B cell (primary cell): ENCODE measurements around the gene GLP2R. TPM values are rescaled to one million over a fixed set of nuclear protein-coding genes. Genes with fewer than 3 reads are reported as not detected.

Experiments
- ATAC-seq: fragments of 200-7000 bp; cut with Tn5 transposase; one replicate; pipeline ENCODE4 v1.10.0; 2021; ENCODE audit warnings: low read depth, mild to moderate bottlenecking, moderate number of reproducible peaks, moderate library complexity
- CTCF ChIA-PET: fragments of 350-600 bp; sonication (Branson Sonifier 250); formaldehyde crosslinking; loops from one replicate; lab custom pipeline; 2021; ENCODE audit warnings: antibody characterized with exemption, inconsistent platforms; lab: Charles Lee
- POLR2A ChIA-PET: fragments of 350-600 bp; sonication (Branson Sonifier 250); formaldehyde crosslinking; loops from one replicate; lab custom pipeline; 2021; ENCODE audit warnings: antibody characterized with exemption; lab: Charles Lee
- DNase-seq: peaks from one replicate; pipeline ENCODE4 v3.0.0; 2013
- H2AFZ ChIP-seq: 2 replicates; pipeline ENCODE4 v1.6.1; 2012; ENCODE audit warnings: mild to moderate bottlenecking, low read depth, low read length; ENCODE audit not compliant: insufficient read depth, poor library complexity, severe bottlenecking
- H3K27ac ChIP-seq, 2 donors: 1 replicate in 1 of 2; 2 replicates in 1 of 2; pipeline ENCODE4 v1.5.1; 2012 to 2013; ENCODE audit warnings: low read length in 2 of 2, mild to moderate bottlenecking in 2 of 2, moderate library complexity in 1 of 2
- H3K27me3 ChIP-seq, 4 experiments: fragments of 200-600 bp in 1 of 4; sonication (generic) in 1 of 4; replicated peaks in 1 of 4; 1 replicate in 2 of 4; 2 replicates in 2 of 4; pipeline versions ENCODE4 v1.6.1 to v1.7.0; 2013 to 2016; ENCODE audit warnings: low read length in 3 of 4, mild to moderate bottlenecking in 2 of 4, mixed read lengths in 1 of 4, moderate library complexity in 1 of 4; ENCODE audit not compliant: insufficient read depth in 4 of 4, control insufficient read depth in 3 of 4; ENCODE audit errors: control extremely low read depth in 1 of 4
- H3K36me3 ChIP-seq, 2 experiments: replicated peaks in 1 of 2; 1 replicate in 1 of 2; 2 replicates in 1 of 2; pipeline versions ENCODE4 v1.6.1 to v1.7.1; 2013; ENCODE audit warnings: low read length in 1 of 2; ENCODE audit not compliant: insufficient read depth in 2 of 2, control insufficient read depth in 1 of 2; ENCODE audit errors: control extremely low read depth in 1 of 2, extremely low read depth in 1 of 2
- H3K4me1 ChIP-seq, 2 donors: fragments of 200-600 bp in 1 of 2; sonication (generic) in 1 of 2; 1 replicate in 1 of 2; 2 replicates in 1 of 2; pipeline versions ENCODE4 v1.5.1 to v1.6.1; 2013 to 2017; ENCODE audit warnings: low read length in 2 of 2; ENCODE audit not compliant: control insufficient read depth in 2 of 2, insufficient read depth in 2 of 2
- H3K4me2 ChIP-seq: replicated peaks from 2 replicates; pipeline ENCODE3; 2012; ENCODE audit warnings: mild to moderate bottlenecking, low read depth, low read length; ENCODE audit not compliant: poor library complexity, severe bottlenecking
- H3K4me3 ChIP-seq, 5 experiments: fragments of 200-600 bp in 1 of 5; sonication (generic) in 1 of 5; 1 replicate in 3 of 5; 2 replicates in 2 of 5; pipeline versions ENCODE4 v1.5.1 to v1.7.0; 2011 to 2016; ENCODE audit warnings: low read length in 4 of 5, mild to moderate bottlenecking in 4 of 5, low read depth in 2 of 5, control low read depth in 1 of 5, moderate library complexity in 1 of 5; ENCODE audit not compliant: insufficient read depth in 1 of 5; ENCODE audit errors: control extremely low read depth in 1 of 5, extremely low read depth in 1 of 5
- H3K79me2 ChIP-seq: fragments of 200-600 bp; sonication (generic); one replicate; pipeline ENCODE4 v1.6.0; 2016; ENCODE audit warnings: low read length; ENCODE audit not compliant: control insufficient read depth, insufficient read depth
- H3K9ac ChIP-seq: fragments of 200-600 bp; sonication (generic); 2 replicates; pipeline ENCODE4 v1.6.1; 2017; ENCODE audit warnings: mild to moderate bottlenecking, low read length, moderate library complexity
- H3K9me3 ChIP-seq, 3 donors: one replicate each; pipeline versions ENCODE4 v1.6.1 to v1.7.1; 2013; ENCODE audit warnings: low read length in 2 of 3; ENCODE audit not compliant: control insufficient read depth in 2 of 3, insufficient read depth in 1 of 3; ENCODE audit errors: control extremely low read depth in 1 of 3
- H4K20me1 ChIP-seq: 2 replicates; pipeline ENCODE4 v1.6.0; 2012; ENCODE audit warnings: mild to moderate bottlenecking, low read length; ENCODE audit not compliant: insufficient read depth, control insufficient read depth, poor library complexity, severe bottlenecking
- H3K27ac Mint-ChIP-seq: one replicate; pipeline ENCODE4 v1.8.0; 2021; ENCODE audit warnings: mixed read lengths
- H3K27me3 Mint-ChIP-seq: one replicate; pipeline ENCODE4 v1.8.0; 2021; ENCODE audit warnings: mixed read lengths
- H3K4me1 Mint-ChIP-seq: one replicate; pipeline ENCODE4 v1.8.0; 2021; ENCODE audit warnings: mixed read lengths
- H3K4me3 Mint-ChIP-seq: one replicate; pipeline ENCODE4 v1.8.0; 2021; ENCODE audit warnings: mixed read lengths
- H3K9me3 Mint-ChIP-seq: one replicate; pipeline ENCODE4 v1.8.0; 2022; ENCODE audit warnings: mixed read lengths; ENCODE audit not compliant: insufficient read depth
- EZH2 ChIP-seq: IDR thresholded peaks from 2 replicates; pipeline ENCODE4 v1.6.1; 2012; ENCODE audit warnings: borderline replicate concordance, low read depth, mild to moderate bottlenecking, moderate library complexity, low read length; ENCODE audit not compliant: insufficient read depth, poor library complexity, severe bottlenecking
- WGBS: methylation state at CpG from one replicate; pipeline ENCODE4 v1.1.5; 2013; ENCODE audit warnings: missing lambda C conversion rate; ENCODE audit not compliant: insufficient coverage; 5-methylcytosine and 5-hydroxymethylcytosine counted together
- intact Hi-C: fragments of 100-400 bp; cut with micrococcal nuclease; formaldehyde crosslinking; loops from one replicate; pipeline ENCODE4 v1.10.0; 2022
- polyA plus RNA-seq: library from polyadenylated mRNA; depleted of rRNA; stranded (reverse); fragments of >200 nt; gene quantifications from 2 replicates; pipeline ENCODE4 v1.2.3, GENCODE V29; 2012
- total RNA-seq, 2 donors: library from RNA; stranded (reverse); fragments of 120-200 nt in 1 of 2; gene quantifications; 1 replicate in 1 of 2; 2 replicates in 1 of 2; pipeline versions ENCODE4 v1.2.3 to v1.2.4, GENCODE V29; 2013 to 2022
- TF ChIP-seq, protein P1 (sequence below): fragments of 200-600 bp; IDR thresholded peaks from one replicate; pipeline ENCODE4 v1.8.0; 2022; ENCODE audit warnings: antibody characterized with exemption, mild to moderate bottlenecking

GLP2R gene
- total and polyA plus RNA-seq, 2 donors (not counting 1 experiment from before 2014, with no cell fraction given): not detected

DNA sequence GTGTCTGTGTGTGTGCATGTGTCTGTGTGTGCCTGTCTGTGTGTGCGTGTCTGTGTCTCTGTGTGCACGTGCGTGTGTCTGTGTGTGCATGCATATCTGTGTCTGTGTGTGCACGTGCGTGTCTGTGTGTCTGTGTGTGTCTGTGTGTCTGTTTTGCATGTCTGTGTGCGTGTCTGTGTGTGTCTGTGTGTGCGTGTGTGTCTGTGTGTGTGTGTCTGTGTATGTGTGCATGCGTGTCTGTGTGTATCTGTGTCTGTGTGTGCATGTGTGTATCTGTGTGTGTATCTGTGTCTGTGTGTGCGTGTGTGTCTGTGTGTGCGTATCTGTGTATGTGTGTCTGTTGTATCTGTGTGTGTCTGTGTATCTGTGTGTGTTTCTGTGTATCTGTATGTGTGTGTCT lies 9.3 kb upstream of the GLP2R start:
- ATAC-seq (no peak), DNase-seq (no peak)
- Histone ChIP-seq H3K79me2 (no peaks in the 10 kb centered on the region), H3K27me3 (no peaks in the 10 kb centered on the region), H3K9me3 (peaks cover 0 to 8% (median 0%) of the 10 kb centered on the region in 3 donors), H3K36me3 (no peaks in the 10 kb centered on the region), H4K20me1 (no peaks in the 10 kb centered on the region), H3K4me2 (no peak overlapping the region), H3K27ac (no peak overlapping the region), H2AFZ (no peak overlapping the region), H3K4me3 (no peak overlapping the region), H3K9ac (no peak overlapping the region), H3K4me1 (no peaks in the 10 kb centered on the region)
- H3K27me3 Mint-ChIP-seq: peaks cover 6% of the 10 kb centered on the region
- ChIA-PET CTCF (no interaction called here), POLR2A (no interaction called here)
- H3K4me1 Mint-ChIP-seq: no peaks in the 10 kb centered on the region
- no peak for TF ChIP-seq EZH2
- TF ChIP-seq, protein P1, sequence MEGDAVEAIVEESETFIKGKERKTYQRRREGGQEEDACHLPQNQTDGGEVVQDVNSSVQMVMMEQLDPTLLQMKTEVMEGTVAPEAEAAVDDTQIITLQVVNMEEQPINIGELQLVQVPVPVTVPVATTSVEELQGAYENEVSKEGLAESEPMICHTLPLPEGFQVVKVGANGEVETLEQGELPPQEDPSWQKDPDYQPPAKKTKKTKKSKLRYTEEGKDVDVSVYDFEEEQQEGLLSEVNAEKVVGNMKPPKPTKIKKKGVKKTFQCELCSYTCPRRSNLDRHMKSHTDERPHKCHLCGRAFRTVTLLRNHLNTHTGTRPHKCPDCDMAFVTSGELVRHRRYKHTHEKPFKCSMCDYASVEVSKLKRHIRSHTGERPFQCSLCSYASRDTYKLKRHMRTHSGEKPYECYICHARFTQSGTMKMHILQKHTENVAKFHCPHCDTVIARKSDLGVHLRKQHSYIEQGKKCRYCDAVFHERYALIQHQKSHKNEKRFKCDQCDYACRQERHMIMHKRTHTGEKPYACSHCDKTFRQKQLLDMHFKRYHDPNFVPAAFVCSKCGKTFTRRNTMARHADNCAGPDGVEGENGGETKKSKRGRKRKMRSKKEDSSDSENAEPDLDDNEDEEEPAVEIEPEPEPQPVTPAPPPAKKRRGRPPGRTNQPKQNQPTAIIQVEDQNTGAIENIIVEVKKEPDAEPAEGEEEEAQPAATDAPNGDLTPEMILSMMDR: no peak
- H3K4me3 Mint-ChIP-seq: no peak overlapping the region
- intact Hi-C loops: no loop called here
- peaks cover 6% of the 10 kb centered on the region for H3K9me3 Mint-ChIP-seq
- H3K27ac Mint-ChIP-seq: no peak overlapping the region
- 50% methylated on average over 9 of the region's 10 CpGs for WGBS

DNA sequence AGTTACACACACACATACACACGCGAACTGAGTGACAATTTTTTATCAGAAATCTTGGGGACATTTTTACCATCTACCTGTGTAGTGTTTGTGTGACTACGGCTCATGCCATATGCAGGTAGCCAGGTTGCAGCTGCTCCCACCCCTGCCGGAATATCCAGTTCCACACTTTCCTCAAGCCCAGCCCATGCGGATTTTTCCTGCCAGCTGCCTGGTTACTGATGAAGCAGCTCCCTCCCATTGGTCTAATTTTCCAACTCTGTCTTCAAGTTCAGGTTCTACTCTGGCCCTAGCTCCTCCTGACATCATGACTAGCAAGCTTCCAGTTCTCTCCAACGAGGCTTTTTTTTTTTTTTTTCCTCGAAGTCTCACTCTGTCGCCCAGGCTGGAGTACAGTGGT lies 8.6 kb upstream of the GLP2R start:
- TF ChIP-seq, protein P1: no peak
- TF ChIP-seq EZH2: no peak
- H3K4me3 ChIP-seq: no peak overlapping the region
- Mint-ChIP-seq H3K27ac (no peak overlapping the region), H3K9me3 (peaks cover 6% of the 10 kb centered on the region), H3K4me3 (no peak overlapping the region), H3K4me1 (no peaks in the 10 kb centered on the region), H3K27me3 (peaks cover 7% of the 10 kb centered on the region)
- POLR2A ChIA-PET: no interaction called here
- H3K27ac ChIP-seq: no peak overlapping the region
- H3K4me2 ChIP-seq: no peak overlapping the region
- no peak overlapping the region for H3K9ac ChIP-seq
- CTCF ChIA-PET: no interaction called here
- no peaks in the 10 kb centered on the region for H3K4me1 ChIP-seq
- H3K79me2 ChIP-seq: no peaks in the 10 kb centered on the region
- DNase-seq (no peak), ATAC-seq (no peak)
- no peaks in the 10 kb centered on the region for H4K20me1 ChIP-seq
- H3K27me3 ChIP-seq: no peaks in the 10 kb centered on the region
- no peaks in the 10 kb centered on the region for H3K36me3 ChIP-seq
- H2AFZ ChIP-seq: no peak overlapping the region
- 47% methylated on average over 7 of the region's 8 CpGs for WGBS
- peaks cover 0 to 5% (median 0%) of the 10 kb centered on the region in 3 donors for H3K9me3 ChIP-seq
- intact Hi-C loops: no loop called here
